Muscle layer of colon (tissue), 2 donors: Measurements from ENCODE around the gene IGFBP4.

Experiments used
- H3K27ac ChIP-seq: one replicate; pipeline ENCODE4 v1.7.0; 2013; ENCODE audit warnings: low read depth, mild to moderate bottlenecking, low read length, moderate library complexity
- H3K27me3 ChIP-seq, 2 donors: one replicate each; pipeline ENCODE4 v1.7.0; 2013; ENCODE audit warnings: low read length in 2 of 2, mild to moderate bottlenecking in 2 of 2; ENCODE audit not compliant: insufficient read depth in 2 of 2, control insufficient read depth in 1 of 2
- H3K36me3 ChIP-seq: one replicate; pipeline ENCODE4 v1.7.0; 2013; ENCODE audit warnings: mild to moderate bottlenecking, low read length; ENCODE audit not compliant: insufficient read depth
- H3K4me1 ChIP-seq: one replicate; pipeline ENCODE4 v1.7.0; 2013; ENCODE audit warnings: mild to moderate bottlenecking, low read length; ENCODE audit not compliant: insufficient read depth
- H3K4me3 ChIP-seq, 2 donors: one replicate each; pipeline ENCODE4 v1.7.0; 2013; ENCODE audit warnings: low read length in 2 of 2, low read depth in 1 of 2, mild to moderate bottlenecking in 1 of 2, moderate library complexity in 1 of 2
- H3K9ac ChIP-seq: one replicate; pipeline ENCODE4 v1.7.0; 2013; ENCODE audit warnings: low read length
- H3K9me3 ChIP-seq: one replicate; pipeline ENCODE4 v1.7.0; 2013; ENCODE audit warnings: mild to moderate bottlenecking, low read length
- donor health status: abdominal sarcoma.
- donor health status: Adenocarcinoma of cecum.

The IGFBP4 gene

GRCh38 chr17:40500190-40500589 lies 56.9 kb downstream of the IGFBP4 start:
- Histone ChIP-seq H3K27ac (peak overlapping the region; percentile 55), H3K9ac (no peak overlapping the region), H3K27me3 (no peaks in the 10 kb centered on the region), H3K9me3 (no peaks in the 10 kb centered on the region), H3K4me3 (peak overlapping the region in 1 of 2 donors; percentile 12), H3K4me1 (peaks cover 30% of the 10 kb centered on the region), H3K36me3 (no peaks in the 10 kb centered on the region)

- Histone ChIP-seq H3K27ac (peak overlapping the region; percentile 55), H3K9ac (no peak overlapping the region), H3K4me1 (peaks cover 30% of the 10 kb centered on the region), H3K9me3 (no peaks in the 10 kb centered on the region), H3K4me3 (no peak overlapping the region), H3K36me3 (no peaks in the 10 kb centered on the region), H3K27me3 (no peaks in the 10 kb centered on the region)
Observed at GRCh38 chr17:40500709-40501108, 57.5 kb downstream of the IGFBP4 start.

- Histone ChIP-seq H3K9me3 (no peaks in the 10 kb centered on the region), H3K9ac (no peak within 1 kb of the TSS), H3K4me3 (no peak within 1 kb of the TSS), H3K36me3 (no peaks in the 10 kb centered on the region), H3K27me3 (no peaks in the 10 kb centered on the region), H3K27ac (peak within 1 kb of the TSS; percentile 55), H3K4me1 (peaks cover 30% of the 10 kb centered on the region)
Observed at GRCh38 chr17:40501499-40501911, 58.3 kb downstream of the IGFBP4 start, which contains the start of gene TNS4. Gene TNS4 (minus strand): TSS chr17:40501623. CDS start chr17:40496425, 5,198 bp downstream.

GRCh38 chr17:40502716-40503115 lies 59.5 kb downstream of the IGFBP4 start:
- H3K27ac ChIP-seq = no peak overlapping the region
- H3K9ac ChIP-seq = no peak overlapping the region
- peaks cover 28% of the 10 kb centered on the region for H3K4me1 ChIP-seq
- no peaks in the 10 kb centered on the region for H3K9me3 ChIP-seq
- no peak overlapping the region for H3K4me3 ChIP-seq
- no peaks in the 10 kb centered on the region for H3K27me3 ChIP-seq
- H3K36me3 ChIP-seq = no peaks in the 10 kb centered on the region

- H3K4me1 ChIP-seq = peaks cover 24% of the 10 kb centered on the region
Observed at GRCh38 chr17:40503154-40503553, 59.9 kb downstream of the IGFBP4 start.

GRCh38 chr17:40506786-40507185 lies 63.5 kb downstream of the IGFBP4 start:
- Histone ChIP-seq H3K4me1 (peaks cover 9% of the 10 kb centered on the region), H3K36me3 (no peaks in the 10 kb centered on the region), H3K4me3 (no peak overlapping the region), H3K27me3 (no peaks in the 10 kb centered on the region), H3K27ac (no peak overlapping the region), H3K9ac (no peak overlapping the region), H3K9me3 (no peaks in the 10 kb centered on the region)

More at GRCh38 chr17:40503154-40503553, 59.9 kb downstream of the IGFBP4 start:
- no peak overlapping the region for H3K9ac ChIP-seq
- H3K4me3 ChIP-seq = no peak overlapping the region
- no peaks in the 10 kb centered on the region for H3K36me3 ChIP-seq
- no peak overlapping the region for H3K27ac ChIP-seq
- H3K9me3 ChIP-seq = no peaks in the 10 kb centered on the region
- H3K27me3 ChIP-seq = no peaks in the 10 kb centered on the region
